GM21825 (cell line): ENCODE data around the gene LHFPL5.

Experiments used
- ATAC-seq: cut with Tn5 transposase; IDR thresholded peaks from one replicate; pipeline ENCODE4 v1.9.1; 2021; ENCODE audit warnings: mild to moderate bottlenecking, moderate library complexity; ENCODE audit not compliant: unreplicated experiment

Gene LHFPL5

GRCh38 chr6:35804996-35805736 lies at the start of gene LHFPL5:
Gene LHFPL5, plus strand, starts transcription at chr6:35805352. Its CDS starts 319 bp downstream, at chr6:35805671.
- ATAC-seq, result no peak

GRCh38 chr6:35757456-35758123 lies 47.6 kb upstream of the LHFPL5 start:
- no peak for ATAC-seq

GRCh38 chr6:35759426-35759825 lies 45.7 kb upstream of the LHFPL5 start:
- ATAC-seq, result no peak

- no peak for ATAC-seq
Measured at GRCh38 chr6:35765739-35766138, 39.4 kb upstream of the LHFPL5 start.

GRCh38 chr6:35769211-35769610 lies 35.9 kb upstream of the LHFPL5 start:
- ATAC-seq, result no peak

- no peak for ATAC-seq
Measured at GRCh38 chr6:35771343-35771627, 33.9 kb upstream of the LHFPL5 start.

- ATAC-seq, result no peak
Measured at GRCh38 chr6:35774116-35774794, 30.9 kb upstream of the LHFPL5 start.

GRCh38 chr6:35775031-35775430 lies 30.1 kb upstream of the LHFPL5 start:
- ATAC-seq, result no peak

GRCh38 chr6:35776364-35777215 lies 28.6 kb upstream of the LHFPL5 start, which contains the start of gene CLPSL2:
Gene CLPSL2, plus strand, starts transcription at chr6:35776598. Its CDS starts 21 bp downstream, at chr6:35776619.
- no peak for ATAC-seq

- ATAC-seq, result no peak
Measured at GRCh38 chr6:35777356-35778102, 27.6 kb upstream of the LHFPL5 start.

GRCh38 chr6:35778437-35778836 lies 26.7 kb upstream of the LHFPL5 start:
- ATAC-seq, result no peak

- no peak for ATAC-seq
Measured at GRCh38 chr6:35780719-35781118, 24.4 kb upstream of the LHFPL5 start, which contains the start of gene CLPSL1. Gene CLPSL1, plus strand, starts transcription at chr6:35781019. Its CDS starts 92 bp downstream, at chr6:35781111.

GRCh38 chr6:35781290-35781689 lies 23.9 kb upstream of the LHFPL5 start:
- no peak for ATAC-seq

GRCh38 chr6:35782424-35782823 lies 22.7 kb upstream of the LHFPL5 start:
- no peak for ATAC-seq

- ATAC-seq, result no peak
Measured at GRCh38 chr6:35784200-35784599, 21.0 kb upstream of the LHFPL5 start.

- ATAC-seq, result no peak
Measured at GRCh38 chr6:35786272-35786671, 18.9 kb upstream of the LHFPL5 start.

- no peak for ATAC-seq
Measured at GRCh38 chr6:35786810-35787209, 18.3 kb upstream of the LHFPL5 start.

- ATAC-seq, result no peak
Measured at GRCh38 chr6:35787266-35788218, 17.6 kb upstream of the LHFPL5 start.

- ATAC-seq, result no peak
Measured at GRCh38 chr6:35788423-35788982, 16.6 kb upstream of the LHFPL5 start.
